ENCODE measurements around the gene DNAJC21. TPM values are rescaled to one million over a fixed set of nuclear protein-coding genes. Genes with fewer than 3 reads are reported as not detected.
"Not testable (repeated sequence)": the region's sequence is repeated elsewhere in the genome, so short reads cannot be mapped to it uniquely, and the experiment has no call there.

Gene DNAJC21
- total and polyA plus RNA-seq, 9 donors: 24.8 to 56.6 (median 50.1) TPM

DNA sequence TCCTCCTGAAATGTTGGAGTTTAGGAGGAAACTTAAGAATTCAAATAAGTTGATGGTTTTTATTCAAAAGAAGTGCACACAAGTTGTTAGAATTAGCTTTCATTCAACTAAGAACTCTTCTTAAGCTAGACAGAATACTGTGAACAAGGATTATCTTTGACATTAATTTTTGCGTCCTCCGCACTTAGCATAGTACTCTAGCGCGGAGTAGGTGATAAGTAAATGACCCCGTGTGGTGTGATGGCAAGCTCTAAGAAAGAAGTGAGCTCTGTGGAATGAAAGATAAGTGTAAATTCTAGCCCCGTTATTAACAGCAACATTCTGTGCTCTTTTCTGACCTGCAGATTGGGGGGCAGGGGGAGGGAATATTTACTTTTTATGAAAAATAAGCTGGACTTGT is 12.8 kb upstream of the DNAJC21 start:
- DNase-seq: no peak
- H3K27me3 ChIP-seq (ENCODE audit: control insufficient read depth, insufficient read depth, low read length): no peaks in the 10 kb centered on the region
- H3K4me3 ChIP-seq (ENCODE audit: low read length): peak overlapping the region; percentile 91
- no CpG with 5 or more reads among the region's 6 CpGs for WGBS (ENCODE audit: insufficient coverage)
- H3K4me1 ChIP-seq (ENCODE audit: control insufficient read depth, insufficient read depth, low read length): peaks cover 7% of the 10 kb centered on the region
- H3K9me3 ChIP-seq (replicated peaks; ENCODE audit: control insufficient read depth, low read depth, low read length): no peaks in the 10 kb centered on the region
- no peak overlapping the region for H3K27ac ChIP-seq (ENCODE audit: low read length)
- H3K36me3 ChIP-seq (ENCODE audit: control insufficient read depth, insufficient read depth, low read length): peaks cover 5% of the 10 kb centered on the region

DNA sequence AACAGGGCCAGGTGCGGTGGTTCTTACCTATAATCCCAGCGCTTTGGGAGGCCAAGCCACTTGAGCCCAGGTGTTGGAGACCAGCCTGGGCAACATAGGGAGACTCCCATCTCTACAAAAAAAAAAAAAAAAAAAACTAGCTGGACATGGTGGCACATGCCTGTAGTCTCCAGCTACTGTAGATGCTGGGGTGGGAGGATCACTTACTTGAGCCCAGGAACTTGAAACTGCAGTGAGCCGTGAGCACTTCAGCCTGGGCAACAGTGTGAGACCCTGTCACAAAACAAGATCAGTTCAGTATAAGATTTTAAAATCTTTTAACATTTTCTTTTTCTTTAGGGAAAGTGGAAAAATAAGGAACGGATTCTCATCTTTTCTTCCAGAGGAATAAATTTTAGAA is 11.3 kb upstream of the DNAJC21 start:
- H3K4me1 ChIP-seq (ENCODE audit: control insufficient read depth, insufficient read depth, low read length): peaks cover 7% of the 10 kb centered on the region
- H3K36me3 ChIP-seq (ENCODE audit: control insufficient read depth, insufficient read depth, low read length): peaks cover 3% of the 10 kb centered on the region
- H3K27ac ChIP-seq (ENCODE audit: low read length): no peak overlapping the region
- no peaks in the 10 kb centered on the region for H3K27me3 ChIP-seq (ENCODE audit: control insufficient read depth, insufficient read depth, low read length)
- no CpG with 5 or more reads among the region's 4 CpGs for WGBS (ENCODE audit: insufficient coverage)
- H3K9me3 ChIP-seq (replicated peaks; ENCODE audit: control insufficient read depth, low read depth, low read length): no peaks in the 10 kb centered on the region
- no peak overlapping the region for H3K4me3 ChIP-seq (ENCODE audit: low read length)
- DNase-seq: no peak

DNA sequence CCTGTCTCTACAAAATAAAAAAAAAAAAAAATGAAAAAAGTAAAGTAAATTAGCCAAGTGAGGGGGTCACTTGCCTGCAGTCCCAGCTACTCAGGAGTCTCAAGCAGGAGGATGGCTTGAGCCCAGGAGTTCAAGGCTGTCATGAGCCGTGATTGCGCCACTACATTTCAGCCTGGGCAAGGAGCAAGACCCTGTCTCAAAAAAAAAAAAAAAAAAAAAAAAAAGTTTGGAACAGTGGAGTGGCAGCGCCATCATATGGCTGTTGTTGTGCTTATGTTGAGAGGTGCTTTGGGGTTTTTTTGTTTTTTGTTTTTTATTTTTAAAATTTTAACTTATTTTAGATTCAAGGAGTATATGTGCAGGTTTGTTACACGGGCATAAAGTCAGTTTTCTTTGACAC is 10.3 kb upstream of the DNAJC21 start:
- no peak overlapping the region for H3K4me3 ChIP-seq (ENCODE audit: low read length)
- WGBS (ENCODE audit: insufficient coverage): 93% methylated on average over 2 of the region's 4 CpGs
- H3K36me3 ChIP-seq (ENCODE audit: control insufficient read depth, insufficient read depth, low read length): peaks cover 8% of the 10 kb centered on the region
- no peaks in the 10 kb centered on the region for H3K9me3 ChIP-seq (replicated peaks; ENCODE audit: control insufficient read depth, low read depth, low read length)
- H3K4me1 ChIP-seq (ENCODE audit: control insufficient read depth, insufficient read depth, low read length): peaks cover 5% of the 10 kb centered on the region
- no peak overlapping the region for H3K27ac ChIP-seq (ENCODE audit: low read length)
- H3K27me3 ChIP-seq (ENCODE audit: control insufficient read depth, insufficient read depth, low read length): no peaks in the 10 kb centered on the region
- DNase-seq: no peak

DNA sequence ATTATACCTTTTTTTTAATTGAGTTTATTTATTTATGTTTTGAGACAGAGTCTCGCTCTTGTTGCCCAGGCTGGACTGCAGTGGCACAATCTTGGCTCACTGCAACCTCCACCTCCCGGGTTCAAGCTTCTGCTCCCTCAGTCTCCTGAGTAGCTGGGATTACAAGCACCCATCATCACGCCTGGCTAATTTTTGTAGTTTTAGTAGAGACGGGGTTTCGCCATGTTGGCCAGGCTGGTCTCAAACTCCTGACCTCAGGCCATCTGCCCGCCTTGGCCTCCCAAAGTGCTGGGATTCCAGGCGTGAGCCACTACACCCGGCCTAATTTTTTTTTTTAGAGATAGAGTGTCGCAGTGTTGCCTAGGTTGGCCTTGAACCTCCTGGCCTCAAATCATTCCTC is 6.1 kb upstream of the DNAJC21 start:
- H3K27ac ChIP-seq (ENCODE audit: low read length); H3K36me3 ChIP-seq (ENCODE audit: control insufficient read depth, insufficient read depth, low read length); H3K27me3 ChIP-seq (ENCODE audit: control insufficient read depth, insufficient read depth, low read length); H3K4me3 ChIP-seq (ENCODE audit: low read length); DNase-seq; H3K9me3 ChIP-seq (replicated peaks; ENCODE audit: control insufficient read depth, low read depth, low read length); H3K4me1 ChIP-seq (ENCODE audit: control insufficient read depth, insufficient read depth, low read length): not testable (repeated sequence)
- 96% methylated on average over 8 of the region's 9 CpGs for WGBS (ENCODE audit: insufficient coverage)

DNA sequence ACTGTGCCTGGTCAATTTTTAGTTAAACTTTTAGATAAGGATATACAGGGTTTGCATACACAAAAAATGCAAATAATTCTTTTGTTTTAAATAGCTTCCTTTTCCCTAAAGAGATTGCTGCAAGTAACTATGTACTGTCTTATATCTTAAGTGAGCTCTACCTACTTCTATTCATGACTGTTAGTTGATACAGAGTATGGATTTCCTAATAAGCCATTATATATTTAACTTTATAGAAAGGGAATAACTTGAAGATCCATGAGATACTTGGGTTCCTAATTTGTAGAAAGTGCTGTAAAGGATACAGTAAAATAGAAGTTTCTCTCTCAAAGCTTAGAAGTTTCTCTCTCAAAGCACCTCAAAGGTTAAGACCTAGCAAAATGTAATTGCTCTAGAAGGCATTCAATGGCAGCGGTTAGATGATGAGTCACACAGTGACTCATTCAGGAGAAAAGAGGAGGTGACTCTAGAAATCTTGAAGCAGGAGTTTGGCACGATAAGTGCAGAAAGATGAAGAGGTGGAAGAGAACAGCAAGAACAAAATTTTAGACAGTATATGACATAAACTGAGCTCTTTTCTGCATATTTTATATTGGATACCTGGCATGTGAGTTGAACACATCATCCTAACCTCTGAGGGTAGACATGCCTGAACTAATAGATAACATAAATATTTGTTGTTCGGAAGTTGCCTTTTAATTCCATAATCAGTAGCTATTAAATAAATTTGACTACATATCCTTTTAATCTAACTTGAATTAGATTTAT is 5.5 kb upstream of the DNAJC21 start:
- no peak overlapping the region for H3K4me3 ChIP-seq (ENCODE audit: low read length)
- no peak for DNase-seq
- no peaks in the 10 kb centered on the region for H3K4me1 ChIP-seq (ENCODE audit: control insufficient read depth, insufficient read depth, low read length)
- H3K27ac ChIP-seq (ENCODE audit: low read length): no peak overlapping the region
- no peaks in the 10 kb centered on the region for H3K9me3 ChIP-seq (replicated peaks; ENCODE audit: control insufficient read depth, low read depth, low read length)
- WGBS (ENCODE audit: insufficient coverage): 43% methylated on average over 1 of the region's 3 CpGs
- peaks cover 8% of the 10 kb centered on the region for H3K36me3 ChIP-seq (ENCODE audit: control insufficient read depth, insufficient read depth, low read length)
- no peaks in the 10 kb centered on the region for H3K27me3 ChIP-seq (ENCODE audit: control insufficient read depth, insufficient read depth, low read length)

DNA sequence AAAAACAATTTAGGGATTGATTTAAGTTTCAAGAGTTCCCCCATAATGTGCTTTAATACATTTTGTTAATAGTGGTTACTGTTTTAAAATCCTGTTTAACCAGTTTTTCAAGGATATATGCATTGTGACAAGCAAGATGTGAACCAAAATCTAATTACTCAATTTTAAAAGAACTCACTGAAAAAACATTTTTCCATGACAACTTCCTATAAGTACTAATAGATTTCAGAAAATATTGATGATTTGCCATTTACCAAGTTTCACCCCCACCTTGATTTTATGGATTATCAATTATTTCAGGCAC is 4.9 kb upstream of the DNAJC21 start:
- Histone ChIP-seq H3K9me3 (replicated peaks; ENCODE audit: control insufficient read depth, low read depth, low read length) (no peaks in the 10 kb centered on the region), H3K27ac (ENCODE audit: low read length) (no peak overlapping the region), H3K36me3 (ENCODE audit: control insufficient read depth, insufficient read depth, low read length) (peaks cover 8% of the 10 kb centered on the region), H3K4me1 (ENCODE audit: control insufficient read depth, insufficient read depth, low read length) (no peaks in the 10 kb centered on the region), H3K27me3 (ENCODE audit: control insufficient read depth, insufficient read depth, low read length) (no peaks in the 10 kb centered on the region), H3K4me3 (ENCODE audit: low read length) (no peak overlapping the region)
- no peak for DNase-seq

DNA sequence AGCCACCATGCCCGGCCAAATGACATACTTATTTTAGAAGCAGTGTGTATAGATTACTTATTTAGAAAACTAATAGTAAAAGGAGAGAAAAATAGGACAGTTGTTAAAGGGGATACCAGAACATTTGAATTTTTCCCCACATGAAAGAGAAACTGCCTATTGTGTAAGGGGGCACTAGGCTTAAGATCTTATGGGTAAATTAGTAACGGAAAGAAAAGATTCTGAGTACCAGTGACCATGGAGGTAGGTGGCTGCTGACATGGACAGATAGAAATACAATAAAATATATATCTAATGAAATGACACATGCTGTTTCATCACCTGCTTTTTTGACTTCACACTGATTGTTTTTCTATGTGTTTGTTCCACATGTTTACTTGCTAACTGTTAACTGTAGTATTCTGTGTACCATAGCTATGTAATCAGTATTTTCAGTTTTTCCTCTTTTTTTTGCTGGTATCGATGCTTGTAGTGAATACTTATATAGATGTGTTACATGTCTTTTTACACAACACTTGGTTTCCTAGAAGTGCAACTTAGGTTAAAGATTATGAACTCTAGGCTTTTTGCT is 3.0 kb upstream of the DNAJC21 start:
- DNase-seq: no peak
- WGBS (ENCODE audit: insufficient coverage): no CpG with 5 or more reads among the region's 3 CpGs
- no peak overlapping the region for H3K4me3 ChIP-seq (ENCODE audit: low read length)
- H3K4me1 ChIP-seq (ENCODE audit: control insufficient read depth, insufficient read depth, low read length): peaks cover 3% of the 10 kb centered on the region
- no peaks in the 10 kb centered on the region for H3K9me3 ChIP-seq (replicated peaks; ENCODE audit: control insufficient read depth, low read depth, low read length)
- no peaks in the 10 kb centered on the region for H3K27me3 ChIP-seq (ENCODE audit: control insufficient read depth, insufficient read depth, low read length)
- peaks cover 8% of the 10 kb centered on the region for H3K36me3 ChIP-seq (ENCODE audit: control insufficient read depth, insufficient read depth, low read length)
- no peak overlapping the region for H3K27ac ChIP-seq (ENCODE audit: low read length)

DNA sequence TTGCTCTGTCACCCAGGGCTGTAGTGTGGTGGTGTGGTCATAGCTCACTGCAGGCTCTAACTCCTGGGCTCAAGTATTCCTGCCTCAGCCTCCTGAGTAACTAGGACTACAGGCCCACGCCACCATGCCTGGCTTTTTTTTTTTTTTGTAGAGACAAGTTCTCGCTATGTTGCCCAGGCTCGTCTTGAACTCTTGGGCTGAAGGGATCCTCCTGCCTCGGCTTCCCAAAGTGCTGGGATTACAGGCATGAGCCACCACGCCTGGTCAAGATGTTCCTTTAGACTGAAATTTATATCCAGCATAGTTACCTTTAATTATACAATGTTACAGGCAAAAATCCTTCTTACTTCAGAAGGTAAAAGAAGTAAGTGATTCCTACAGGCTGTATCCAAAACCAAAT is 1.6 kb upstream of the DNAJC21 start:
- H3K9me3 ChIP-seq (replicated peaks; ENCODE audit: control insufficient read depth, low read depth, low read length): no peaks in the 10 kb centered on the region
- H3K27me3 ChIP-seq (ENCODE audit: control insufficient read depth, insufficient read depth, low read length): no peaks in the 10 kb centered on the region
- H3K4me3 ChIP-seq (ENCODE audit: low read length): no peak overlapping the region
- no peak overlapping the region for H3K27ac ChIP-seq (ENCODE audit: low read length)
- peaks cover 12% of the 10 kb centered on the region for H3K36me3 ChIP-seq (ENCODE audit: control insufficient read depth, insufficient read depth, low read length)
- 96% methylated on average over 2 of the region's 5 CpGs for WGBS (ENCODE audit: insufficient coverage)
- peaks cover 3% of the 10 kb centered on the region for H3K4me1 ChIP-seq (ENCODE audit: control insufficient read depth, insufficient read depth, low read length)
- DNase-seq: no peak

DNA sequence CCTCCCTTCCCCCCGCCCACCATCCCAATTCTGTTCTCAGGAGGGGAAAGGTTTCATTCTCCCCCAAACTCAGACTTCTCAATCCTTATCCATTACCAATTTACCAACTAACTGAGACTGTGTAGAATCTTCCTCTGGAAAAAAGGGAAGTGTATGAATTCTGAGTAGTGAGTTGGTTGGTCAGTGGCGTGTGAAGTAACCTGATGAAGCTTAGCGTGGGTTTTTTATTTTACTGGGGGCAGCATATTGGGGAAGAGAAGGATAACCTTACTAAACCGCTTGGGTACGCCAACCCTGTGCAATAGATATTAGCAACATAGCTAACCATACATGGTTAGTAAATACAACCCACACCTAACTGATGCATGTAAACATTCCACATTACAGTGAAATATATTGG is 1.1 kb upstream of the DNAJC21 start:
- H3K27ac ChIP-seq (ENCODE audit: low read length): no peak overlapping the region
- H3K36me3 ChIP-seq (ENCODE audit: control insufficient read depth, insufficient read depth, low read length): peaks cover 11% of the 10 kb centered on the region
- no peak overlapping the region for H3K4me3 ChIP-seq (ENCODE audit: low read length)
- no peaks in the 10 kb centered on the region for H3K27me3 ChIP-seq (ENCODE audit: control insufficient read depth, insufficient read depth, low read length)
- H3K9me3 ChIP-seq (replicated peaks; ENCODE audit: control insufficient read depth, low read depth, low read length): no peaks in the 10 kb centered on the region
- DNase-seq: peak; percentile 4
- peaks cover 3% of the 10 kb centered on the region for H3K4me1 ChIP-seq (ENCODE audit: control insufficient read depth, insufficient read depth, low read length)
- WGBS (ENCODE audit: insufficient coverage): no CpG with 5 or more reads among the region's 5 CpGs

DNA sequence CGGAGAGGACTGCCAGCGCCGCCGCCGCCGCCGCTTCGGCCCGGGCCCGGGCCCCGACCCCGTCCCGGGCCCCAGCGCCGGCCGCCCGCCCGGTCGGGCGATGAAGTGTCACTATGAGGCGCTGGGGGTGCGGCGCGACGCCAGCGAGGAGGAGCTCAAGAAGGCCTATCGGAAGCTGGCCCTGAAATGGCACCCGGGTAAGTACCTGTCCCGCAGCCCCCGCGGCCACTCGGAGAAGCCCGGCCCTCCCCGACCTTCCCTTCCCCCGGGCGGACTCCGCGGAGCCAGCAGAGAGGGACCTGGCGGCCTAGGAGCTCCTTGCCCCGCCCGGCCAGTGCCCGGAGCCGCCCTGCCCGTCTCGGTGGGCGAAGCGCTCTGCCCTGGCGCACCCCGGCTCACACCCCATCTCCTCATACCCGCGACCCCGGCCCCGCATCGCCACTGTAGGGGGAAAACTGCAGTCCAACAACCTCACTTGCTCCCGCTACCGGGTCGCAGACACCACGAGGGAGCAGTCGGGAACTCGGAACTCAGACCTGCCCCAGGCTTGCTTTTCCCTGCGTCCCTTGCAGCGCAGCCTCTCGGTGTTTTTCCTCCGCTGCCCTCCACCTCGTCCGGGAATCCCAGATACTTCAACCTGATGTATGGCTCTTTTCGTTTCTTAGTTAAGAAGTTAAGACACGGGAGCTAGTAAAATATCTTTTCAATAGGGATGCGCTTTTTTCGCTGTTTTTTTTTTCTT is 532 bp downstream of the DNAJC21 start:
- H3K9me3 ChIP-seq (replicated peaks; ENCODE audit: control insufficient read depth, low read depth, low read length): no peaks in the 10 kb centered on the region
- peaks cover 11% of the 10 kb centered on the region for H3K36me3 ChIP-seq (ENCODE audit: control insufficient read depth, insufficient read depth, low read length)
- no peaks in the 10 kb centered on the region for H3K27me3 ChIP-seq (ENCODE audit: control insufficient read depth, insufficient read depth, low read length)
- DNase-seq: peak; percentile 95
- WGBS (ENCODE audit: insufficient coverage): under 1% methylated on average over 69 of the region's 70 CpGs
- peak overlapping the region; percentile 89 for H3K4me3 ChIP-seq (ENCODE audit: low read length)
- peak overlapping the region; percentile 96 for H3K27ac ChIP-seq (ENCODE audit: low read length)
- H3K4me1 ChIP-seq (ENCODE audit: control insufficient read depth, insufficient read depth, low read length): peaks cover 3% of the 10 kb centered on the region

All from muscle of leg (tissue), 11 donors.